Nucleus accumbens (tissue), 56 donors: ENCODE measurements around the gene VAV1.
"Not testable (repeated sequence)": the region's sequence is repeated elsewhere in the genome, so short reads cannot be mapped to it uniquely, and the experiment has no call there.

Experiments
- DNase-seq, 56 donors: peaks; one replicate each; lab custom pipeline; 2025; lab: John Stamatoyannopoulos, UW

VAV1 gene

GRCh38 chr19:6753178-6754031, 19.1 kb upstream of the VAV1 start:
- peak in 5 of 56 donors; percentile 15 to 77 (median 36) for DNase-seq

- DNase-seq = no peak
These were observed 18.4 kb upstream of the VAV1 start for GRCh38 chr19:6754136-6754535.

DNA sequence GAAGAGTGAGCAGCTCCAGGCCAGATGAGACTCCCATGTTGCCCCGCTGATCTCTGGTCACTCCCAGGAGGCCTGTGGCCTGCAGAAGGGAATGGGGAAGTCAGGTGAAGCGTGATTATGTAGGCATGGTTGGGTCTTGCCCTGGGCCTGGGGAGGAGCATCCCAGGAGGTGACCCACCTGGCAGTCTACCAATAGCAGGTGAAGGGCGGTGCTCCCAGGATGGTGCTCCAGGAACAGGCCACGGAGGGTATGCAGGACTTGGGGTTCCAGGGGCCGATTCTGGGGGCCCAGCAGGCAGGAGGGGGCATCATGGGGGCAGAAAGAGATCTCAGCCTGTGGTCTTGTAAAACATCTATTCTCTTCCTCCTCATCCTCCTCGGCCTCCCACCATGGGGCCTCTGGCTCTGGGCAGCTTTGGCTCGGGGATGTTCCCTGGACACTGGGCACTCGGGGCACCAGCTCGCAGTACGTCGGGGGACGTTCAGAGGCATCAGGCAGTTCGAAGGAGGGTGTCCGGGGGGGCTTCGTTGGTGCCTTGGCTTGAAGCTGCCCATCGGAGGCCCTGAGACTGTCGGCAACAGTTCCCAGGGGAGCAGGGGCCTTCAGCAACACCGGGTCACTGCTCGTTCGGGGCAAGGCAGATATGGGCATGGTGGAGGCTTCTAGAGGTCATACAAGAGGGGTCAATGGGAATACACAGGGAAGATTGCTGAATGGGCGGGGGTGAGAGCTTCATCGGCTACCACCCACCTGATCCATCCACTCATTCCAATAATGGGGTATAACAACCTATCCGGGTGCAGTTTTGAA, 17.6 kb upstream of the VAV1 start:
- no peak for DNase-seq

DNA sequence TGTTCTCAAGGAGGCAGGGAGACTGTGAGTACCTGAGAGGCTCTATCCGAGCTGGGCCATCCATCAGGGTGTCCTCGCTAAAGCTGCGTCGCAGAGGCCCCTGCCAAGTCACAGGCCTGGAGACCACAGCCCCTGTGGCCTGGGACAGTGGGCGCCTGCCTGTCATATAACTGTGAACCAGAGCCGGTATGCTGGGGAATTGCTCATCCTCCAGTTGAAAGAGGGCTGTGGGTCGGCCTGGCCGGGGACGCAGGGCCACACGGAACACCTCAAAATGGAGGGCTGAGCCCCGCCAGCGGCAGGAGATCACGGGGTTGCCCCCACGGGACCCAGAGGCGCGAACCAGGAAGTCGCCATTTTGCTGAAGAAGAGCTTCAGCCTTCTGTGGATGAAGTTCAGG, 11.9 kb upstream of the VAV1 start:
- no peak for DNase-seq

DNA sequence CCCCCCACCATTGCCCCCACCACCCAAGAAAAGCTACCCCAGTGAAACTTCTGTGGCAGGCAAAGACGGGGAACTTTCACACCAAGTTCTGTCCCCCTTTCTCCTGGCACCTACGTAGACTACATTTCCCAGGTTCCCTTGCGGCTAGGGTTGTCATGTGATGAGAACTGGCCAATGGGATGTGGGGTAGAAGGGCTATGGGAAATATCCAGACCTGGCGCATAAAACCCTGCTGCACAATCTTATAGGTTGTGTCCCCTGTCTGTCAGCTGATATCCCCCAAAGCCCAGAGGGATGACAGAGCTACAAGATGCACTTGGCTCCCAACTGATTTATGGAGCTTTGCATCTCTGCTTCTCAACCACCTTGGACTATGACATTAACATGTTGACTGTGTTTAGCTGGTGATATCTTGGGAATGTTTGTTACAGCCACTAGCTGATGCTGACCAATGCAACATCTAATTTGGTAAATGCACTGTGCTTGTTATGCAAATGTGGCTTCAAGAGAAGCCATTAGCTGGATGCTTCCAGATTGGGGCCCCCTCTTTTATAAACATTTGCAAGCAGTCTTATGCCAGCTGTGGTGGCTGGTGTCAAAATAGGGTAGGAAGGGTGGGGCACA, 11.3 kb upstream of the VAV1 start:
- no peak for DNase-seq

DNA sequence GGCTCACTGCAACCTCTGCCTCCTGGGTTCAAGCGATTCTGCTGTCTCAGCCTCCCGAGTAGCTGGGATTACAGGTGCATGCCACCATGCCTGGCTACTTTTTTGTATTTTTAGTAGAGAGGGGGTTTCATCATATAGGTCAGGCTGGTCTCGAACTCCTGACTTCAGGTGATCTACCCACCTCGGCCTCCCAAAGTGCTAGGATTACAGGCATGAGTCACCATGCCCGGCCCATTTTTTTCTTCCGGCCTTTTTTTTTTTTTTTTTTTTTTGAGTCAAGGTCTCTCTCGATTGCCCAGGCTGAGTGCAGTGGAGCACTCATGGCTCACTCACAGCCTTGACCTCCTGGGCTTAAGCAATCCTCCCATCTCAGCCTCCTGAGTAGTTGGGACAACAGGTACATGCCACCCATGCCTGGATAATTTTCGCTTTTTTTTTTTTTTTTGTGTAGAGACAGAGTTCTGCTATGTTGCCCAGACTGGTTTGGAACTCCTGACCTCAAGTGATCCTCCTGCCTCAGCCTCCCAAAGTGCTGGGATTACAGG, 10.2 kb upstream of the VAV1 start:
- not testable (repeated sequence) for DNase-seq

- DNase-seq = no peak
These were observed 6.7 kb upstream of the VAV1 start for GRCh38 chr19:6765738-6766356.

GRCh38 chr19:6766357-6767080, 6.0 kb upstream of the VAV1 start:
- DNase-seq = no peak

GRCh38 chr19:6767081-6767356, 5.5 kb upstream of the VAV1 start:
- DNase-seq = no peak

DNA sequence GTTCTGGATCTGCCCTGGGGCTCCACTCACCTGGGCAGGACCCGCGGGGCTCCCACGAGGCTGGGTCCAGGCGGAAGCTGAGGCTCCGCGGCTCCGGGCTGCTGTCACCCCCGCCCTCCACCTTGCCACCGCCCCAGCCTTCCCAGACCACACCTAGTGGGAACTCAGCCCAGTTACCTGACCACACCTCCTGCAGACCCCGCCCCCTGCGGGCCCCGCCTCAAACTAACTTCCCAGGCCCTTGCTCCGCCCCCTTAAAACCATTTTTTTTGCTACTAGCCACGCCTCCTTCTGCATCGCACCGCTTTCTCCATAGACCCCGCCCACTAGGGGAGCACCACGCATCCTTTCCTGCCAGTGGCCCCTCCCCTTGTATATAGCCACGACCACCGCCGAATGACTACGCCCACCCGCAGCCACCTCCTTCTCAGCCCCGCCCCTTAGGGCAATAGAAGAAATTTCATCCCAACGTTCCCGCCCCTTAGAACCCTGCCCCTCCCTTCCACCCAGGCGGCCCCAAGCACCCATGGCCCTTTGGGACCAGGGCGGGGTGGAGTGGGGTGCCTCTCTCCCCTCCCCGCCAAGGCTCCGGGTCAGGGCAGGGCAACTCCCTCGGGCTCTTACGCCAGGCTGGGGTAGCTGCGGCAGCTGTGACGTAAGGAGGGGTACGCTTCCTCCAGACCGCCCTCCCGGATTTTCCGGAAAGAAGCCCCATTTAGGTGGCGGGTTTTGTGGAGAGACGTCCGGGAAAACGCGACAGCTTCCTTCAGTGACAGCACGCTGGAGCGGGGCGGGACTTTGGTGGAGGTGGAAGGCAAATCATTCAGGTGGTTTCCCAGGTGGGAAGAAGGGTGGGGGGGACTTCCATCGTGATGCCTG, 4.9 kb upstream of the VAV1 start, which contains the start of gene SH2D3A:
Gene SH2D3A (minus strand): TSS at position 79 of the 879 bp plus-strand sequence. CDS start 3,687 bp downstream, outside the sequence.
- DNase-seq = peak in 5 of 56 donors; percentile 12 to 24 (median 19)

- no peak for DNase-seq
These were observed 4.2 kb upstream of the VAV1 start for GRCh38 chr19:6768236-6768785.

- DNase-seq = no peak
These were observed 3.4 kb upstream of the VAV1 start for GRCh38 chr19:6769006-6769619.

GRCh38 chr19:6771648-6772027, 870 bp upstream of the VAV1 start:
- not testable (repeated sequence) for DNase-seq

DNA sequence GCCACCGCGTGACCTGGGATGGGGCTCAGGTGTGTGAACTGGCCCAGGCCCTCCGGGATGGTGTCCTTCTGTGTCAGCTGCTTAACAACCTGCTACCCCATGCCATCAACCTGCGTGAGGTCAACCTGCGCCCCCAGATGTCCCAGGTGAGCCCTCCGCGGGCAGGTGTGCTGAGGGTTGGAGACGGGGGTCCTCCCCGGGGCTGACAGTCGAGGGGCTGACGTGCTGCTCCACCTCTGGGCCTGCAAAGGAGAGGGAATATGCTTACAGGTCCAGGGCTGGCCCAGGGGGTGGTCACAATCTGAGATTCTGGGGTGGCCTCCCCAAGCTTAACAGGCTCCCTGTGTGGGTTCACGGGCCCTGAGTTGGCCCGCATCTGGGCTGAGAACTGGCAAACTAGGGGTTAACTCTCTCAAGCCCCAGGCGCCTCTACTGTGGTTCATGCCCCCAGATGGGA, 386 bp downstream of the VAV1 start:
- DNase-seq = no peak

- peak in 11 of 56 donors; percentile 3 to 34 (median 8) for DNase-seq
These were observed 919 bp downstream of the VAV1 start for GRCh38 chr19:6773323-6773931.

- DNase-seq = no peak
These were observed 2.6 kb downstream of the VAV1 start for GRCh38 chr19:6774821-6775707.
